ENCODE measurements around the gene TOMM40L. TPM values are rescaled to one million over a fixed set of nuclear protein-coding genes. Genes with fewer than 3 reads are reported as not detected.
"Not testable (repeated sequence)": the region's sequence is repeated elsewhere in the genome, so short reads cannot be mapped to it uniquely, and the experiment has no call there.

TOMM40L gene
- total RNA-seq, 2 donors from 2014 or later, result 25.9 to 27.8 TPM

GRCh38 chr1:161220002-161220401, 5.9 kb upstream of the TOMM40L start:
- H3K4me1 Mint-ChIP-seq (ENCODE audit: low read depth in 2 of 2), result peaks cover 42 to 56% of the 10 kb centered on the region in 2 donors
- no peaks in the 10 kb centered on the region for H3K9me3 Mint-ChIP-seq
- H3K27ac Mint-ChIP-seq, result peak overlapping the region; percentile 94 to 100
- DNase-seq (ENCODE audit: low spot score) (no peak), ATAC-seq (no peak)
- peaks cover 5% of the 10 kb centered on the region for H3K36me3 Mint-ChIP-seq
- H3K4me3 Mint-ChIP-seq, result no peak overlapping the region
- no peaks in the 10 kb centered on the region for H3K27me3 Mint-ChIP-seq

DNA sequence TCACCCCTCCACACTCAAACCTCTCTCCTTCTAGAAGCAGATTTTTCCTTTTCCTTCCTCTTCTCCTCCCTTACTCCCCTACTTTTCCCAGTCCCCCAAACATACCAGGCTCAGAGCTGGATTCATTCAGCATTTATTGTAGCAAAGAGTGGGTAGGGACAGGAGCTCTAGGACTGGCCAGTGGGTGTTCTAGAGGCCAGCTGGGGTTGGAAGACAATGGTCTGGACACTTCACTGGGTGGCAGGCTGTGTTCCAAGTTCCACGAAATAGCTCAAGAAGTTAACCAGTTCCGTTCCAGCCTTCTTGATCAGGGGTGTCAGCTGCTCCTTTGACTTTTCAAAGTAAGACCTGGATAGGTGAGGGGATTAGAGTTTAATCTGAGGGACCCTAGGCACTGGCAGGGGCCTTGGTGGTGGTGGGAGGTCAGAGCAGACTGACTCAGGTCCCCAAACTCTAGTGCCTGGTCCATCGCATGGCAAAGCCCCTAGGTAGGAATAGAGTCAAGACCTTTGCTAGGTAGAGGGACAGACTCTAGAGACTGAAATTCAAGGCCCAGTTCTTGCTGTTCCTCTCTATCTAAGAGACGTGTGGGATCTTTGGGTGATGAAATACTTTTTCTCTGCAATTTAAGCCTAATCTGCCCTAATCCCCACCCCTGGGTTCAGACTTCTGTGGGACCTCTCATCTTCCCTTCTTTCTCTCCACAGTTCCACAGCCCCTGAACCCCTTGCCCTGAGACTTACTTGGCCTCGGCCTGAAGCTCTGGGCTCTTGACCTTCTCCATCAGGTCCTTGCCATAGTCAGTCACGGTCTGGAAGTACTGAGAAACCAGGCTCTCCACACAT, 3.5 kb upstream of the TOMM40L start:
- H3K36me3 Mint-ChIP-seq, result peaks cover 5% of the 10 kb centered on the region
- no peaks in the 10 kb centered on the region for H3K27me3 Mint-ChIP-seq
- H3K4me3 Mint-ChIP-seq, result no peak overlapping the region
- no peaks in the 10 kb centered on the region for H3K9me3 Mint-ChIP-seq
- H3K4me1 Mint-ChIP-seq (ENCODE audit: low read depth in 2 of 2), result peaks cover 49 to 61% of the 10 kb centered on the region in 2 donors
- peak overlapping the region in 1 of 2 donors; percentile 36 for H3K27ac Mint-ChIP-seq
- peak; percentile 49 for DNase-seq (ENCODE audit: low spot score)
- ATAC-seq, result no peak

DNA sequence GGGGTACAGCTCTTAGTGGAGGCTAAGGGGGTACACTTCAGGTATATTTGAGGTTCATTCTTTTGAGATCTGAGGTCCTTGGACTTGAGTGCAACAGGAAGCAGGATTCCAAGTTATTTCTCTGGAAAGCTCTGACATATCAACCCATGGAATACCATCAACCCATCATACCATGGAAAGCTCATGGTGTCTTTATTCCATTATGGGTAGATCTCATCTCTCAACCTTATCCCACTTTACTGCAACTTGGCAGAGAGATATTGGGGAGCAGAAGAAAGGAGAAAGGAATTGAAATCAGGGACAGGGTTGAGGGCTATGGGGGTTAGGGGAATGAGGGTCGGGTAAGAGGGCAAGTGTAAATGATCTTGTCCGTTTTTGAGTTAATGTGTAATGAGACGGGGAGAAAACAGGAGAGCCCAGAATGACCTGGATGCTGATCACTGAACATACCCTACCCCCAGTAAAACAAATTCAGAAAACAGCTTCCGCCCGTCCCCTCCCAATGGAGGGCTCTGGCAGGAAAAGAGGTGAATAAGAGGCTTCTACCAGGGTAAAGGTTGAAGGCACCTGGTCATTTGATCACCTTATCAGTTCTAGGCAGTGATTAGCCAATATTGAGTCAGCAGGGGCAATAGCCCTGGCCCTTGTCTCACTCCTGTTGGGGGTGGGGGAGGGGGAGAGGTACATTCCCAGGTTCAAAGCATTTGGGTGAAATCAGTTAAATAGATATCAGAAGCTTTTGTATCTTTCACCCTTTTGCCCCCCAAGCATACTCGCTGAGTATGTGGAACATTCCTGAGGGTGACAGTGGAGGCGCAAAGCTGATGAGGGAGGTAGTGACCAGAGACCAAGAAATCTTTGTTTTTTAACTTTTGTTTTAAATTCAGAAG, 1.8 kb upstream of the TOMM40L start:
- H3K27me3 Mint-ChIP-seq, result no peaks in the 10 kb centered on the region
- H3K36me3 Mint-ChIP-seq, result peaks cover 8% of the 10 kb centered on the region
- ATAC-seq, result no peak
- no peaks in the 10 kb centered on the region for H3K9me3 Mint-ChIP-seq
- peaks cover 45 to 54% of the 10 kb centered on the region in 2 donors for H3K4me1 Mint-ChIP-seq (ENCODE audit: low read depth in 2 of 2)
- H3K4me3 Mint-ChIP-seq, result no peak overlapping the region
- peak overlapping the region; percentile 36 to 65 for H3K27ac Mint-ChIP-seq
- no peak for DNase-seq (ENCODE audit: low spot score)

GRCh38 chr1:161224695-161225087, 1.2 kb upstream of the TOMM40L start:
- not testable (repeated sequence) for H3K4me3 Mint-ChIP-seq; H3K27me3 Mint-ChIP-seq; H3K36me3 Mint-ChIP-seq; ATAC-seq; H3K9me3 Mint-ChIP-seq; DNase-seq (ENCODE audit: low spot score)
- peak overlapping the region; percentile 92 to 95 for H3K27ac Mint-ChIP-seq
- H3K4me1 Mint-ChIP-seq (ENCODE audit: low read depth in 2 of 2), result peaks cover 39 to 48% of the 10 kb centered on the region in 2 donors

- peaks cover 39 to 46% of the 10 kb centered on the region in 2 donors for H3K4me1 Mint-ChIP-seq (ENCODE audit: low read depth in 2 of 2)
- H3K36me3 Mint-ChIP-seq, result peaks cover 5% of the 10 kb centered on the region
- DNase-seq (ENCODE audit: low spot score) (no peak), ATAC-seq (peak; percentile 0 to 1)
- H3K4me3 Mint-ChIP-seq, result peak overlapping the region; percentile 99
- H3K27ac Mint-ChIP-seq, result peak overlapping the region; percentile 92 to 95
- H3K27me3 Mint-ChIP-seq, result no peaks in the 10 kb centered on the region
- H3K9me3 Mint-ChIP-seq, result no peaks in the 10 kb centered on the region
These were observed 704 bp upstream of the TOMM40L start for GRCh38 chr1:161225178-161225533.

DNA sequence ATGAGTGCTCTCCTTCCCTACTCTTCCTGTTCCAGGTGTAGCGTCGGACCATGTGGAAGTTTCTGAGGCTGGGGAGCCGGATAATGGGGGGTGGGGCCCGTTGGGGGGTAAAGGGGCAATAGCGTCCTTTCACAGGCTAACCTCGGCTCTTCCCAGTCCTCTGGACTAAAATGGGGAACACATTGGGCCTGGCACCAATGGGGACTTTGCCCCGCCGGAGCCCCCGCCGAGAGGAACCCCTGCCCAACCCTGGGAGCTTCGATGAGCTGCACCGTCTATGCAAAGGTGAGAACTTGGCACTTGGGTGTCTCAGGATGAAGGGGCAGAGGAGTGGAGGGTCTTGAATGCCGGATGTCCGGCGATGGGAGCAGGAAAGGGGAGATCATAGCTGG, 456 bp downstream of the TOMM40L start:
- DNase-seq (ENCODE audit: low spot score), result no peak
- peak overlapping the region; percentile 92 to 95 for H3K27ac Mint-ChIP-seq
- no peaks in the 10 kb centered on the region for H3K9me3 Mint-ChIP-seq
- peak overlapping the region; percentile 99 for H3K4me3 Mint-ChIP-seq
- H3K27me3 Mint-ChIP-seq, result no peaks in the 10 kb centered on the region
- ATAC-seq, result no peak
- H3K36me3 Mint-ChIP-seq, result peaks cover 5% of the 10 kb centered on the region
- H3K4me1 Mint-ChIP-seq (ENCODE audit: low read depth in 2 of 2), result peaks cover 39 to 48% of the 10 kb centered on the region in 2 donors

- Mint-ChIP-seq H3K36me3 (peaks cover 5% of the 10 kb centered on the region), H3K27ac (peak overlapping the region; percentile 92 to 95), H3K27me3 (no peaks in the 10 kb centered on the region), H3K4me1 (ENCODE audit: low read depth in 2 of 2) (peaks cover 39 to 48% of the 10 kb centered on the region in 2 donors), H3K4me3 (peak overlapping the region; percentile 99), H3K9me3 (no peaks in the 10 kb centered on the region)
- DNase-seq (ENCODE audit: low spot score) (no peak), ATAC-seq (no peak)
These were observed 899 bp downstream of the TOMM40L start for GRCh38 chr1:161226759-161227158.

DNA sequence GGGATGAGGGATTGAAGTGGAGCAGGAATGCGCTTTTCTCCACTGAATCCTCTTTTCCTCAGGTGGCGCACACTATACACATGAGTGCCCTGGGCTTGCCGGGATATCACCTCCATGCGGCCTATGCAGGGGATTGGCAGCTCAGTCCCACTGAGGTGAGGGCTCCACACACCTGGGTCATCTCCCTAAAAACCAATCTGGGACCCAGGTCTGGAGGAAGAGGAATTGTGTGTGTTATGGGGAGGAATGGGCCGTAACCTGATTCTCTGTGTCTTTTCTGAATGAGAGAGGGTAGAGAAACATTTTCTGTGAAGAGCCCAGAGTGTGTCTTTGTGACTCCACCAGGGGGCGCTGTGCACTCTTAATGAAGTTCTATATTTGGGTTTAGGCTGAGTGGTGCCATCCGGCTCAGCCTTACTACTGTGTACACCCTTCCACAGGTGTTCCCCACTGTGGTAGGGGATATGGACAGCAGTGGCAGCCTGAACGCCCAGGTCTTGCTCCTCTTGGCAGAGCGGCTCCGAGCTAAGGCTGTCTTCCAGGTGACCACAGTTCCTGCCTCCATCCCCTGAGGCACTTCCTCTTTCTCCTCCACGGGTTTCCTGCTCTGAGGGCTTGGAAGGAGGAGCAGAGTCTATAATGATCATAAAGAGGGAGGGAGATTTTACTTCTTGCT, 1.5 kb downstream of the TOMM40L start:
- H3K36me3 Mint-ChIP-seq, result peaks cover 5% of the 10 kb centered on the region
- DNase-seq (ENCODE audit: low spot score) (peak; percentile 84), ATAC-seq (peak; percentile 33 to 49)
- peak overlapping the region; percentile 99 for H3K4me3 Mint-ChIP-seq
- peaks cover 33 to 44% of the 10 kb centered on the region in 2 donors for H3K4me1 Mint-ChIP-seq (ENCODE audit: low read depth in 2 of 2)
- H3K27ac Mint-ChIP-seq, result peak overlapping the region; percentile 92 to 95
- H3K27me3 Mint-ChIP-seq, result no peaks in the 10 kb centered on the region
- no peaks in the 10 kb centered on the region for H3K9me3 Mint-ChIP-seq

DNA sequence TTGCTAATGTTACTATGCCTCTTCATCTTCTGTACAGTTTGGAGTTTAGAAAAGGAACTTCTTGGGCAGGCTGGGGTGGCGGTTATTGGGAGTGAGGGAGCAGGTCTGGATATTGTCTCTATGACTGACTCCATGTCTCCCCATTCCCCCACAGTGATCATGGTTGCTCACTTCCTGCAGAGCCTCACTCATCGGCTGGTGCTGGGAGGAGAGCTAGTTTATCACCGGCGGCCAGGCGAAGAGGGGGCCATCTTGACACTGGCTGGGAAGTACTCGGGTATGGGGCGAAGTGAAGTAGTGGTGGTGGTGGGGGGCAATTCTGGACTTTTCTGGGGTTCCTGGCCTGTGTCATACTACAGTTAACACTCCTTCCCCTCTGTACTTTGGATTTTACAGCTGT, 2.2 kb downstream of the TOMM40L start:
- Mint-ChIP-seq H3K36me3 (peaks cover 5% of the 10 kb centered on the region), H3K9me3 (no peaks in the 10 kb centered on the region), H3K27me3 (no peaks in the 10 kb centered on the region), H3K4me3 (peak overlapping the region; percentile 99), H3K4me1 (ENCODE audit: low read depth in 2 of 2) (peaks cover 33 to 42% of the 10 kb centered on the region in 2 donors), H3K27ac (peak overlapping the region; percentile 92 to 95)
- ATAC-seq (no peak), DNase-seq (ENCODE audit: low spot score) (no peak)

DNA sequence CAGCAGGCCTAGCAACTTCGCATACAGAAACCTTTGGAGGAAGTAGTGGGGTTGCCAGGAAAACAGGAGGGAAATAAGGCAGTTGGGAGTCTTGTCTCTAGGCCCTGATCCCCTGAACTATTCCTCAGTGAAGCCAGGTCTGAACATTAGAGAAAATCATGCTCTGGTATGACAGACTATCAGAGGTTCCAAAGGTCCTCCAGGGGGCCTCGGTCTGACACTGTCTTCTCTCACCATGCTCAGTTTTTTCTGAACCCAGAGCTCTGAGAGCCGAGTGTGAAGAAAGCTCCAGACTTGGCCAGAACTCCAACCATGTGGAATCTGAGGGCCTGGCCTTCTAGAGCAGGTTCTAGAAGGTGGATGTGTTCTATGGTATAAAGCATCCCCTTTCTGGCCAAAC, 4.0 kb downstream of the TOMM40L start:
- Mint-ChIP-seq H3K4me3 (no peak overlapping the region), H3K9me3 (no peaks in the 10 kb centered on the region), H3K36me3 (peaks cover 5% of the 10 kb centered on the region), H3K4me1 (ENCODE audit: low read depth in 2 of 2) (peaks cover 29 to 32% of the 10 kb centered on the region in 2 donors), H3K27ac (no peak overlapping the region), H3K27me3 (no peaks in the 10 kb centered on the region)
- ATAC-seq, result no peak
- DNase-seq (ENCODE audit: low spot score), result no peak

DNA sequence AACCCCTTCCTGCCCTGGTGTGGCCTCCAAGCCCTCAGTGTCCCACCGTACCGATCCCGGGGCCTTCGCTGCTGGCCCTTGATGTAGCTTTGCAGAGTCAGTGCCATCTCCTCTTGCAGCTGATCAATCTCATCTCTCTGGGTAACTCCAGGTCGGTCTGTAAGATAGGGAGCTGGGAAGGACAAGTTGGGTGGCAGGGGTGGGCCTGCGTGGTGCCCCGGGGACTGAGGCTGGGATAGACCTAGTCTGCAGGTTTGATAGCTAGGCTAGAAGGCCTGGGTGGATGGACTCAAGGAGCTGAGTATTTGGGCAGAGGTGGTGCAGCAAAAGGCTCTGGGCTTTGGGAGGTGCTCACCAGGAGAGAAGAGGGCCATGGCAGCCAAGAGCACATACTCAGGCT, 4.9 kb downstream of the TOMM40L start:
- no peak for ATAC-seq
- H3K9me3 Mint-ChIP-seq, result no peaks in the 10 kb centered on the region

GRCh38 chr1:161233102-161233501, 7.2 kb downstream of the TOMM40L start:
- H3K27ac Mint-ChIP-seq, result no peak overlapping the region
- H3K4me1 Mint-ChIP-seq (ENCODE audit: low read depth in 2 of 2), result peaks cover 0 to 7% of the 10 kb centered on the region in 2 donors
- no peaks in the 10 kb centered on the region for H3K9me3 Mint-ChIP-seq
- H3K27me3 Mint-ChIP-seq, result no peaks in the 10 kb centered on the region
- H3K4me3 Mint-ChIP-seq, result no peak overlapping the region
- DNase-seq (ENCODE audit: low spot score), result no peak
- ATAC-seq, result no peak
- H3K36me3 Mint-ChIP-seq, result peaks cover 5% of the 10 kb centered on the region

More for the DNA sequence above, 4.9 kb downstream of the TOMM40L start:
- Mint-ChIP-seq H3K4me1 (ENCODE audit: low read depth in 2 of 2) (peaks cover 21 to 26% of the 10 kb centered on the region in 2 donors), H3K27me3 (no peaks in the 10 kb centered on the region), H3K36me3 (peaks cover 5% of the 10 kb centered on the region), H3K27ac (no peak overlapping the region), H3K4me3 (no peak overlapping the region)
- DNase-seq (ENCODE audit: low spot score), result no peak

DNA sequence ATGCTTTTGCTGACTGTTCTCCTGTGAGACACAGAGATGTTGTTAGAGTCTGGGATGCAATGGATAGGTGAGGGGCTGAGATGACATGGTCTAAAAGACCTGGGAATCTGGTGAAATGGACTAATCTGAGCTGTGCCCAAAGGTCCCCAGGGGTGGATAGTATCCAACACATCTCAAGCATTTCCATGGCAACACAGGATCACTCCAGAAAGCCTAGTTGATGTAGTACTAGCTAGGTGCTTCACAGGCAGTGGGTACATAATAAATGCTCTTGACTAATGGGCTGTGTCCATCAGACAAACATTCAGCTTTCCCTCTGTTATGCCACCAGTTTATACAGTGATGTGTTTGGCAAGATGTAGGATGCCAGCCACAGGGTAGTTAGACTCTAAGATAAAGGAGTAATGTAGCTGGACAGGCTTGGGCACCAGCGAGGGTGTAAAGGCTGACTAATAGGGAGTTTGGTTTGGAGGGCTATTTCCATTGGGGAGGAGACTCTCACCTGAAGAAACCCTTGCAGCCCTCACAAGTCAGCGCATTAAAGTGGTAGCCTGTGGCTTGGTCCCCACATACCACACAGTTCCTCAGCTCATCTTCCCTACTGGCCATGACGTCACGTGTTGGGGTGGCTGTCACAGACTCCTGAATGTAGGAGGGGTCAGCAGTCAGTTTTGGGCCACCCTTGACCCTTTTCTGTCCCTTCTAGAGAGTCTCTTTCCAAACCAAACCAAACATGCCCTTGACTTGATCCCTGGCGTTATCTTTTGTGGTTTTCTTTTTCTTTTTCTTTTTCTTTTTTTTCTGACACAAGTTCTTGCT, 10.3 kb downstream of the TOMM40L start:
- peak; percentile 31 to 36 for ATAC-seq
- Mint-ChIP-seq H3K27me3 (peaks cover 4 to 11% of the 10 kb centered on the region in 2 donors), H3K9me3 (no peaks in the 10 kb centered on the region), H3K4me3 (no peak overlapping the region), H3K4me1 (ENCODE audit: low read depth in 2 of 2) (no peaks in the 10 kb centered on the region), H3K27ac (no peak overlapping the region), H3K36me3 (no peaks in the 10 kb centered on the region)
- DNase-seq (ENCODE audit: low spot score), result no peak
